ENCODE data around the gene BMP10. TPM values are rescaled to one million over a fixed set of nuclear protein-coding genes. Genes with fewer than 3 reads are reported as not detected.

BMP10 gene
- total and polyA plus RNA-seq, 2 of the 13 experiments (the other 11 are each of a cell fraction or from before 2014, with no cell fraction given), result not detected

GRCh38 chr2:68909793-68910674, 38.8 kb upstream of the BMP10 start (continued):
- TF ChIP-seq KDM3A (CRISPR knock-in tag; IDR thresholded peaks at IDR 0.05; ENCODE audit: low read depth) (no peak), ZNF841 (CRISPR knock-in tag; IDR thresholded peaks at IDR 0.05; ENCODE audit: borderline replicate concordance) (no peak), SRF (IDR thresholded peaks at IDR 0.05; ENCODE audit: low read depth, low read length) (no peak), SMC3 (IDR thresholded peaks at IDR 0.05; ENCODE audit: low read length) (peak; percentile 77), ZNF816 (CRISPR knock-in tag; IDR thresholded peaks at IDR 0.05; ENCODE audit: borderline replicate concordance) (no peak), CBX1 (IDR thresholded peaks at IDR 0.05; ENCODE audit: low read depth) (no peak), ZNF101 (CRISPR knock-in tag; IDR thresholded peaks at IDR 0.05; ENCODE audit: borderline replicate concordance, low read depth) (no peak), ZNF615 (CRISPR knock-in tag; IDR thresholded peaks at IDR 0.05; ENCODE audit: borderline replicate concordance) (no peak)

- H3K9ac ChIP-seq (ENCODE audit: insufficient read depth, low read depth, low read length), result no peak overlapping the region
- in situ Hi-C loops (cut with HindIII; ENCODE audit: extremely low pct_ligation_motif_present, low pct_unique_long_range_greater_than_20kb), result no loop called here
- 4% methylated on average over 4 of the region's 5 CpGs for WGBS (ENCODE audit: low lambda C conversion rate)
- TF ChIP-seq SRF (IDR thresholded peaks at IDR 0.05; ENCODE audit: low read depth, low read length) (peak; percentile 88), NFE2L2 (IDR thresholded peaks at IDR 0.05; ENCODE audit: low read length) (peak; percentile 92), GABPA (IDR thresholded peaks at IDR 0.05; ENCODE audit: low read depth, low read length) (no peak), GABPA (CRISPR knock-in tag; IDR thresholded peaks at IDR 0.05; ENCODE audit: low read depth) (peak; percentile 51; the same call in 1 of the 2 replicates), SRY (CRISPR knock-in tag; IDR thresholded peaks at IDR 0.05) (no peak), CEBPZ (IDR thresholded peaks at IDR 0.05; ENCODE audit: low read length) (no peak), ZNF792 (CRISPR knock-in tag; IDR thresholded peaks at IDR 0.05) (no peak), MAFF (IDR thresholded peaks at IDR 0.05; ENCODE audit: low read depth, low read length) (peak; percentile 23; the same call in 1 of the 2 replicates), KMT2B (CRISPR knock-in tag; IDR thresholded peaks at IDR 0.05) (no peak), MTA1 (CRISPR knock-in tag; IDR thresholded peaks at IDR 0.05; ENCODE audit: borderline replicate concordance) (no peak), RBFOX2 (IDR thresholded peaks at IDR 0.05; ENCODE audit: low read depth, low read length) (no peak), GABPB1 (CRISPR knock-in tag; IDR thresholded peaks at IDR 0.05) (peak; percentile 33; the same call in 1 of the 2 replicates)
These were observed 37.3 kb upstream of the BMP10 start for GRCh38 chr2:68908392-68908970.

More at GRCh38 chr2:68908392-68908970, 37.3 kb upstream of the BMP10 start:
- DNase-seq (ENCODE audit: low spot score) (no peak), FAIRE-seq (no peak), ATAC-seq (peak; percentile 53)
- Histone ChIP-seq H3K4me3 (replicated peaks in 1 of 3; ENCODE audit: insufficient read depth in 1 of 3, low read depth in 2 of 3, low read length in 3 of 3) (no peak overlapping the region), H3K79me2 (ENCODE audit: insufficient read depth, low read length) (no peaks in the 10 kb centered on the region), H3K4me1 (ENCODE audit: insufficient read depth, low read length) (peaks cover 10% of the 10 kb centered on the region), H3K9me3 (ENCODE audit: low read length) (no peaks in the 10 kb centered on the region), H3K4me2 (ENCODE audit: low read depth, low read length) (peak overlapping the region; percentile 37; the same call in 1 of the 2 replicates), H3K27ac (ENCODE audit: extremely low read length, insufficient read depth, low read length) (no peak overlapping the region), H4K20me1 (ENCODE audit: insufficient read depth, low read length) (no peaks in the 10 kb centered on the region), H3K27me3 (ENCODE audit: control insufficient read depth in 1 of 2, insufficient read depth in 2 of 2, low read length in 2 of 2) (peaks cover 0 to 15% of the 10 kb centered on the region in 2 experiments; a peak in 1 of 5 replicates), H3K36me3 (replicated peaks in 1 of 2; ENCODE audit: control insufficient read depth in 1 of 2, insufficient read depth in 2 of 2, low read length in 2 of 2) (no peaks in the 10 kb centered on the region), H2AFZ (ENCODE audit: low read length) (no peak overlapping the region)
- ChIA-PET CTCF (ENCODE audit: low intra/inter-chr PET ratio, low total read pairs) (interaction anchor here (2.9 kb wide), 1 partner anchor 156 kb away, joined by 31 read pairs; no protein-coding TSS in a partner anchor), POLR2A (no interaction called here)
- intact Hi-C loops (cut with micrococcal nuclease; ENCODE audit: unreplicated experiment), result loop anchor here (5.0 kb wide), 1 partner anchor 71 kb away; no protein-coding TSS in a partner anchor
- BruUV-seq (replicated peaks), result no TSS peak

Data from HepG2 (cell line).